Psoas muscle (tissue), 8 donors: Measurements from ENCODE around the gene PTPRA. TPM values are rescaled to one million over a fixed set of nuclear protein-coding genes. Genes with fewer than 3 reads are reported as not detected.
A peak's percentile ranks its signal among the peaks of the same experiment; 100 is the strongest.

ENCODE experiments used
- ATAC-seq, 4 donors: fragments of 200-7000 bp; cut with Tn5 transposase; one replicate each; pipeline ENCODE4 v1.9.1; 2020; ENCODE audit warnings: moderate library complexity in 3 of 4, mild to moderate bottlenecking in 2 of 4
- DNase-seq, 2 donors: peaks; one replicate each; pipeline ENCODE4 v3.0.0-alpha.2; 2020
- H3K27ac ChIP-seq: fragments of 200-600 bp; one replicate; pipeline ENCODE4 v1.8.0; 2022
- H3K27me3 ChIP-seq, 3 donors: fragments of 200-600 bp in 1 of 3; one replicate each; pipeline versions ENCODE4 v1.6.1 to v1.8.0; 2013 to 2022; ENCODE audit warnings: low read length in 2 of 3, mild to moderate bottlenecking in 2 of 3, moderate library complexity in 1 of 3; ENCODE audit not compliant: insufficient read depth in 3 of 3
- H3K36me3 ChIP-seq, 2 donors: fragments of 200-600 bp in 1 of 2; one replicate each; pipeline versions ENCODE4 v1.6.1 to v1.8.0; 2013 to 2022; ENCODE audit warnings: low read depth in 1 of 2, mild to moderate bottlenecking in 1 of 2, moderate library complexity in 1 of 2; ENCODE audit not compliant: insufficient read depth in 1 of 2
- H3K4me1 ChIP-seq: fragments of 200-600 bp; one replicate; pipeline ENCODE4 v1.8.0; 2022
- H3K4me3 ChIP-seq: fragments of 200-600 bp; one replicate; pipeline ENCODE4 v1.8.0; 2022; ENCODE audit warnings: mild to moderate bottlenecking
- H3K9me3 ChIP-seq: fragments of 200-600 bp; one replicate; pipeline ENCODE4 v1.8.0; 2022
- CTCF ChIP-seq: fragments of 200-600 bp; IDR thresholded peaks from one replicate; pipeline ENCODE4 v1.8.0; 2022; ENCODE audit warnings: antibody characterized with exemption
- WGBS, 3 donors: extraction: QIAGEN DNeasy Blood & Tissue Kit; methylation state at CpG; one replicate each; pipeline versions ENCODE4 v1.1.6 to v1.1.7; 2013; 5-methylcytosine and 5-hydroxymethylcytosine counted together
- intact Hi-C, 2 donors: fragments of 100-400 bp; cut with DNase I; formaldehyde crosslinking; loops; one replicate each; pipeline versions ENCODE4 v1.11.0 to v1.14.2; 2022
- polyA plus RNA-seq, 3 donors: library from polyadenylated mRNA; stranded (reverse); fragments of 200-250 nt; gene quantifications; one replicate each; pipeline ENCODE4 v1.2.3, GENCODE V29; 2013
- total RNA-seq, 4 donors: library from RNA; stranded (reverse); fragmentation: NEBNext Ultra II Directional in 2 of 4; extraction: Animal tissue kit (Norgen Biotek cat#: 25700) in 2 of 4; gene quantifications; one replicate each; pipeline versions ENCODE4 v1.2.1 to v1.2.4, GENCODE V29; 2021 to 2023
- donor health status: healthy with polysubstance abuse.
- donor health status: DM: no; HTN: no; CAD: no; lungs with moderate emphysema.
- donor health status: Bipolar disorder and iron deficiency.
- donor health status: healthy.
- donor health status: DM: yes; HTN: yes; CAD: no.
- donor health status: DM: no; HTN: no; CAD: no.
- donor health status: DM: no; HTN: no; CAD: no.
- donor health status: DM: yes; HTN: yes; CAD: no.

PTPRA gene
- total and polyA plus RNA-seq, 7 donors: 7.6 to 19.9 (median 15.0) TPM

DNA sequence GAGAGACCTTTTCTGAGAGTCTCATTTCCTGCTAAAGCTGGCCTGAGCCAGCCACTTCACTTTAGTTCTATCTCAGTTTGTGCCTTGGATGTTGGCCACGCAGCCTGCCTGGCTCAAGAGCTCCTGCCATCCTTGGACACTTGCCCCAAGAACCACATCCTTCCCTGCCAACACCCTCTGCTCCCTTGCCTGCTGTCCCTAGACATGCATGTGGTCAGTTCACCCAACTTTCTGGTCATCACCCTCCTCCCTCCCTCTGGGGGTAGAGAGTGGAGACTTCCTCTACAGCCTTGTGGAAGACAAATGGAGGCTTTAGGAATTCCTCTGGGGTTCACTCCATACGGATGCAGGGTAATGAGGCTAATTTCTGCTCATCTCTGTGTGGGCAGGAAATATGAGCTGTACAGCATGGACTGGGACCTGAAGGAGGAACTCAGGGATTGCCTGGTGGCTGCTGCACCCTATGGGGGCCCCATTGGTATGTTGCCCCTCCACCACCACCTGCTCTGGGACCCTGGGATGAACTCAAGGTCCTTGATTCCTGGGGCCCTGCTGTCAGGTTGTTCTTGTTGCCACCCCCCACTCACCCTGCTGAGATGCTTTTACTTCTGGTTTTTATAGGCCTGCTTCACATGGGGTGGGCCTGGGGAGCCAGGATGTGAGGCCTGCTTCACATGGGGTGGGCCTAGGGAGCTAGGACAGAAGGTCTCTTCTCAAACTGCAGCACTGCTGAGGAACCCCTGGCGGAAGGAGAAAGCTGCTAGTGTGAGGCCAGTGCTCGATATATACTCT lies 13.8 kb upstream of the PTPRA start:
- intact Hi-C loops: loop anchor here in 1 of 2 donors (10.0 kb wide), 2 partner anchors 105 to 165 kb away; partner anchors contain the start of gene EBF4
- H3K27ac ChIP-seq: no peak overlapping the region
- ATAC-seq: peak in 3 of 4 donors; percentile 46 to 75 (median 48)
- no peaks in the 10 kb centered on the region for H3K27me3 ChIP-seq
- TF ChIP-seq CTCF: no peak
- DNase-seq: no peak
- no peaks in the 10 kb centered on the region for H3K9me3 ChIP-seq
- peaks cover 0 to 43% of the 10 kb centered on the region in 2 donors for H3K36me3 ChIP-seq
- no peak overlapping the region for H3K4me3 ChIP-seq
- peaks cover 5% of the 10 kb centered on the region for H3K4me1 ChIP-seq
- WGBS, 3 donors: 63 to 84% (median 70%) methylated on average over 4 of the region's 4 CpGs

- Histone ChIP-seq H3K4me1 (no peaks in the 10 kb centered on the region), H3K9me3 (no peaks in the 10 kb centered on the region), H3K27me3 (no peaks in the 10 kb centered on the region), H3K36me3 (peaks cover 0 to 71% of the 10 kb centered on the region in 2 donors), H3K27ac (no peak overlapping the region), H3K4me3 (no peak overlapping the region)
- intact Hi-C loops: no loop called here
- DNase-seq (no peak), ATAC-seq (no peak)
- 94 to 96% (median 96%) methylated on average over 12 of the region's 12 CpGs for WGBS, 3 donors
- no peak for TF ChIP-seq CTCF
Measured at GRCh38 chr20:2864626-2865025, 8.7 kb upstream of the PTPRA start.

DNA sequence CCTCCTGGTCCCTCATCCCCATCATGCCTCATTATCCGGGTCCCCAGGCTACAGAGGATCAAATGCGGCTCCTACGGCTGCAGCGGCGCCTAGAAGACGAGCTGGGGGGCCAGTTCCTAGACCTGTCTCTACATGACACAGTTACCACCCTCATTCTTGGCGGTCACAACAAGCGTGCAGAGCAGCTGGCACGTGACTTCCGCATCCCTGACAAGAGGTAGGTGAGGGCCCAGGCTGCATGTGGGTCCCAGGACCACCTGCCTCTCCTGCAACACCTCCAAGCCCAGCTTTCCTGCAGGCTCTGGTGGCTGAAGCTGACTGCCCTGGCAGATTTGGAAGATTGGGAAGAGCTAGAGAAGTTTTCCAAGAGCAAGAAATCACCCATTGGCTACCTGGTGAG lies 8.2 kb upstream of the PTPRA start:
- H3K36me3 ChIP-seq: peaks cover 0 to 71% of the 10 kb centered on the region in 2 donors
- DNase-seq (no peak), ATAC-seq (no peak)
- intact Hi-C loops: no loop called here
- H3K4me3 ChIP-seq: no peak overlapping the region
- H3K9me3 ChIP-seq: no peaks in the 10 kb centered on the region
- H3K4me1 ChIP-seq: no peaks in the 10 kb centered on the region
- TF ChIP-seq CTCF: no peak
- 93 to 98% (median 95%) methylated on average over 10 of the region's 10 CpGs for WGBS, 3 donors
- H3K27ac ChIP-seq: no peak overlapping the region
- H3K27me3 ChIP-seq: no peaks in the 10 kb centered on the region

- Histone ChIP-seq H3K27ac (no peak overlapping the region), H3K4me3 (no peak overlapping the region), H3K27me3 (no peaks in the 10 kb centered on the region), H3K36me3 (peaks cover 0 to 67% of the 10 kb centered on the region in 2 donors), H3K4me1 (no peaks in the 10 kb centered on the region), H3K9me3 (no peaks in the 10 kb centered on the region)
- DNase-seq (no peak), ATAC-seq (no peak)
- intact Hi-C loops: no loop called here
- 88 to 93% (median 92%) methylated on average over 3 of the region's 3 CpGs for WGBS, 3 donors
- TF ChIP-seq CTCF: no peak
Measured at GRCh38 chr20:2865630-2866029, 7.7 kb upstream of the PTPRA start.
